PFSK-1 (cell line): ENCODE data around the gene BPIFB4.

Source experiments
- FOXP2 ChIP-seq: optimal IDR thresholded peaks from 2 replicates; pipeline ENCODE3; 2011; ENCODE audit warnings: borderline replicate concordance, control low read depth, inconsistent platforms; ENCODE audit not compliant: insufficient read depth; ENCODE audit errors: extremely low read length, extremely low read depth
- POLR2AphosphoS5 ChIP-seq: IDR thresholded peaks from 2 replicates; pipeline ENCODE4 v1.6.1; 2012; ENCODE audit warnings: low read depth, mild to moderate bottlenecking, control low read depth, low read length, moderate library complexity
- REST ChIP-seq, 2 experiments: IDR thresholded peaks; 2 replicates each; pipeline versions ENCODE4 v1.6.1 to v1.8.0; 2011 to 2012; ENCODE audit warnings: low read depth in 2 of 2, low read length in 2 of 2, control low read depth in 1 of 2, inconsistent platforms in 1 of 2, mild to moderate bottlenecking in 1 of 2, moderate library complexity in 1 of 2; ENCODE audit not compliant: insufficient read depth in 1 of 2
- SIN3A ChIP-seq: IDR thresholded peaks from 2 replicates; pipeline ENCODE4 v1.6.1; 2012; ENCODE audit warnings: mild to moderate bottlenecking, low read length, moderate library complexity, borderline replicate concordance; ENCODE audit not compliant: insufficient read depth
- TAF1 ChIP-seq: IDR thresholded peaks from 2 replicates; pipeline ENCODE4 v1.6.1; 2012; ENCODE audit warnings: low read length, control low read depth, borderline replicate concordance; ENCODE audit not compliant: insufficient read depth

Gene BPIFB4

GRCh38 chr20:33082546-33082945 lies 3.1 kb downstream of the BPIFB4 start:
- TF ChIP-seq FOXP2 (no peak), POLR2AphosphoS5 (no peak), SIN3A (no peak), REST (IDR thresholded peaks at IDR 0.05; ENCODE audit: insufficient read depth in 1 of 2, low read depth in 2 of 2, low read length in 2 of 2) (no peak), TAF1 (no peak)

DNA sequence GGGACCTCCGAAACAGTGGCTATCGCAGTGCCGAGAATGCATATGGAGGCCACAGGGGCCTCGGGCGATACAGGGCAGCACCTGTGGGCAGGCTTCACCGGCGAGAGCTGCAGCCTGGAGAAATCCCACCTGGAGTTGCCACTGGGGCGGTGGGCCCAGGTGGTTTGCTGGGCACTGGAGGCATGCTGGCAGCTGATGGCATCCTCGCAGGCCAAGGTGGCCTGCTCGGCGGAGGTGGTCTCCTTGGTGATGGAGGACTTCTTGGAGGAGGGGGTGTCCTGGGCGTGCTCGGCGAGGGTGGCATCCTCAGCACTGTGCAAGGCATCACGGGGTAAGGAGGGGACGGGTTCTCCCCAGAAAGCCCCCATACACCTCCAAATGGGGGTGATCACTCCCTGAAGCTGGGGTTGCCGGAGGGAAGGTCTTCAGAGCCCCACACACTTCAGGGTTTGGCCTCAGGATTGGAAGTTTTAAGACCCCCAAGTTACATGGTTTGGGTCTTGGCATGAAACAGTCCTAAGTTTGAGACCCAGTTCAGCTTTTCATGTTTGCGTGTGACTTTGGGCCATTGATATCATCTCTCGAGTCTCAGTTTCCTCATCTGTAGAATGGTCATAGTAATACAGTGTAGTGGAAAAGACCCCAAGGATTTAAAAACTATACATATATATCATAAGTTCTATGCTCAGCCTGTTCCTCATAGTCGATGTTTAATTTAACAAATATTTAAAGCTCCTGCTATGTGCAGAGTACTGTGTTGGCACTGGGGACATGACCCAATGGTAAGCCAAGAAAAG lies 4.3 kb downstream of the BPIFB4 start:
- TF ChIP-seq TAF1 (no peak), POLR2AphosphoS5 (no peak), SIN3A (no peak), REST (IDR thresholded peaks at IDR 0.05; ENCODE audit: insufficient read depth in 1 of 2, low read depth in 2 of 2, low read length in 2 of 2) (no peak), FOXP2 (no peak)

DNA sequence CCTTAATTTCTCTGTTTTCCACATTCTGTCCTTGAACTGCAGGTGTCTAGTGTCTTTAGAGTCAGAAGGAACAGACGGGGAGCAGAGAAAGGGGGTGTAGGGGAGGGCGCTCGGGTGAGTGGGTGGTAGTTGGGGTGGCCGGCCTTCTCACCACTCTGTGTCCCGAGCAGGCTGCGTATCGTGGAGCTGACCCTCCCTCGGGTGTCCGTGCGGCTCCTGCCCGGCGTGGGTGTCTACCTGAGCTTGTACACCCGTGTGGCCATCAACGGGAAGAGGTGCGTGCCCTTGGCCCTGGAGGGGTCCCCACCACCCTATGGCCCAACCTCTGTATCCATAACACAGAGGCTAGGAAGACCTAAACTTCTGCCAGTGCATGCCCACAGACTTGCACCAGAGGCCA lies 5.3 kb downstream of the BPIFB4 start:
- TF ChIP-seq TAF1 (no peak), POLR2AphosphoS5 (no peak), SIN3A (no peak), FOXP2 (no peak), REST (IDR thresholded peaks at IDR 0.05; ENCODE audit: insufficient read depth in 1 of 2, low read depth in 2 of 2, low read length in 2 of 2) (no peak)

DNA sequence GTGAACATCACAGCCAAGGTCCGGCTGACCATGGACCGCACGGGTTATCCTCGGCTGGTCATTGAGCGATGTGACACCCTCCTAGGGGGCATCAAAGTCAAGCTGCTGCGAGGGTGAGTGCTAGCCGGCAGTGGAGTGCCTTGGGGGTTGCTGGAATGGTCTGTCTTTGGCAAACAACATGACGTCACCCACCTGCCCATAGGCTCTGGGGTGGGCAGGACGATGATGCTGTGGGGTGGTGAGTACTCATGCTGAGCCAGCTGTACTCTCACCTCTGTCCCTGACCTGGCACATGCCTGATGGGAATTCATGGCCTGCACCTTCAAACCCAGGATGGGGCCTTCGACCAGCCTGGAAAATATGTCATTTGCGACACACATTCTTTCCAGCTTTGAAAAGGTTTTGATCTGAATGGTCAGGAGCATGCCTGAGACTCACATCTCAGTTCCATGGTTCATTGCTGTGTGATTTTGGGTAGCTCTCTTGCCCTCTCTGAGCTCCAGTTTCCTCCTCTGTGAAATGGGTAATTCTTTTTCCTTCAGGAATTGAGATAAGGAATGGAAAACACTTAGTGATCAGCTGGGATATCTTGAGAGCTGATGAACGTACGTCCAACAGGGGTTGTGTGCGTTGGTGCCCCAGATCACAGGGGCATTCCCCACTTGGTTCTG lies 6.7 kb downstream of the BPIFB4 start:
- TF ChIP-seq SIN3A (no peak), TAF1 (no peak), REST (IDR thresholded peaks at IDR 0.05; ENCODE audit: insufficient read depth in 1 of 2, low read depth in 2 of 2, low read length in 2 of 2) (no peak), FOXP2 (no peak), POLR2AphosphoS5 (no peak)
